ENCODE measurements around the gene LYPD3.

GRCh38 chr19:43429395-43429794, 36.0 kb downstream of the LYPD3 start:
- TF ChIP-seq EZH2 (IDR thresholded peaks at IDR 0.05; ENCODE audit: low read length, missing control alignments): no peak
- TF ChIP-seq CTCF (conservative IDR thresholded peaks at IDR 0.05 in 1 of 2, IDR thresholded peaks at IDR 0.05 in 1 of 2; ENCODE audit: low read depth in 1 of 2, low read length in 2 of 2): no peak

Measured in fibroblast of lung (primary cell).